Endothelial cell of umbilical vein (primary cell): ENCODE measurements around the gene AFG3L2. TPM values are rescaled to one million over a fixed set of nuclear protein-coding genes. Genes with fewer than 3 reads are reported as not detected.
A peak's percentile ranks its signal among the peaks of the same experiment; 100 is the strongest.

ENCODE experiments used
- BruUV-seq: library from RNA; stranded (reverse); fragments of 400-500 nt; replicated peaks from 2 replicates; lab custom pipeline; 2021; lab: Mats Ljungman, UMichigan
- CTCF ChIA-PET: fragments of 300-600, 350-600 bp; sonication (Branson Sonifier 250); formaldehyde crosslinking; loops from one replicate; lab custom pipeline; 2021; ENCODE audit warnings: antibody characterized with exemption, inconsistent platforms; lab: Charles Lee
- POLR2A ChIA-PET: fragments of 300-600, 350-600 bp; sonication (Branson Sonifier 250); formaldehyde crosslinking; loops from one replicate; lab custom pipeline; 2021; ENCODE audit warnings: antibody characterized with exemption, inconsistent platforms; lab: Charles Lee
- DNase-seq: peaks from one replicate; pipeline ENCODE4 v3.0.0-alpha.2; 2011; ENCODE audit warnings: low read depth, low spot score
- FAIRE-seq: peaks from 2 replicates; lab custom pipeline; 2011; peaks lifted over from hg19 to GRCh38; lab: Jason Lieb, UNC
- H2AFZ ChIP-seq: 2 replicates; pipeline ENCODE4 v1.6.0; 2012; ENCODE audit warnings: low read depth, low read length, control low read depth, inconsistent platforms
- H3K27ac ChIP-seq: 2 replicates; pipeline ENCODE4 v1.5.1; 2011; ENCODE audit warnings: low read depth, mild to moderate bottlenecking, control low read depth, low read length, moderate library complexity; ENCODE audit not compliant: insufficient read depth
- H3K27me3 ChIP-seq, 2 experiments: 2 replicates each; pipeline versions ENCODE4 v1.6.0 to v1.6.1; 2011; ENCODE audit warnings: low read length in 2 of 2, mixed read lengths in 1 of 2; ENCODE audit not compliant: control insufficient read depth in 2 of 2, insufficient read depth in 2 of 2
- H3K36me3 ChIP-seq, 2 experiments: 2 replicates in 1 of 2; 3 replicates in 1 of 2; pipeline ENCODE4 v1.5.1; 2011; ENCODE audit warnings: low read length in 2 of 2, mild to moderate bottlenecking in 1 of 2, moderate library complexity in 1 of 2; ENCODE audit not compliant: control insufficient read depth in 2 of 2, insufficient read depth in 2 of 2; ENCODE audit errors: extremely low read depth in 1 of 2
- H3K4me1 ChIP-seq: 3 replicates; pipeline ENCODE4 v1.5.1; 2011; ENCODE audit warnings: mild to moderate bottlenecking, low read length; ENCODE audit not compliant: control insufficient read depth, insufficient read depth; ENCODE audit errors: extremely low read depth
- H3K4me2 ChIP-seq: 2 replicates; pipeline ENCODE4 v1.6.1; 2011; ENCODE audit warnings: low read length, control low read depth, mixed read lengths; ENCODE audit not compliant: insufficient read depth
- H3K4me3 ChIP-seq, 3 experiments: fragments of 200-600 bp in 1 of 3; sonication (generic), shearing (Covaris generic) in 1 of 3; replicated peaks in 1 of 3; 2 replicates each; pipeline ENCODE4 v1.5.1; 2011 to 2016; ENCODE audit warnings: control low read depth in 3 of 3, low read length in 3 of 3, mild to moderate bottlenecking in 2 of 3, inconsistent platforms in 1 of 3, low read depth in 1 of 3, moderate library complexity in 1 of 3; ENCODE audit not compliant: insufficient read depth in 1 of 3
- H3K79me2 ChIP-seq: 2 replicates; pipeline ENCODE4 v1.6.0; 2012; ENCODE audit warnings: low read length, inconsistent platforms; ENCODE audit not compliant: control insufficient read depth, insufficient read depth
- H3K9ac ChIP-seq: replicated peaks from 2 replicates; pipeline ENCODE3; 2011; ENCODE audit warnings: low read length, control low read depth; ENCODE audit not compliant: insufficient read depth; ENCODE audit errors: extremely low read depth
- H3K9me1 ChIP-seq: replicated peaks from 3 replicates; pipeline ENCODE4 v1.6.0; 2011; ENCODE audit warnings: mild to moderate bottlenecking, low read length; ENCODE audit not compliant: control insufficient read depth, insufficient read depth; ENCODE audit errors: extremely low read depth
- H3K9me3 ChIP-seq: replicated peaks from 2 replicates; pipeline ENCODE4 v1.5.1; 2012; ENCODE audit warnings: low read length, inconsistent platforms; ENCODE audit not compliant: control insufficient read depth, insufficient read depth
- H4K20me1 ChIP-seq: replicated peaks from 2 replicates; pipeline ENCODE3; 2011; ENCODE audit warnings: mild to moderate bottlenecking, low read length; ENCODE audit not compliant: control insufficient read depth, insufficient read depth; ENCODE audit errors: extremely low read depth
- CTCF ChIP-seq, 2 donors: IDR thresholded peaks; 1 replicate in 1 of 2; 2 replicates in 1 of 2; pipeline ENCODE4 v1.5.1; 2011; ENCODE audit warnings: low read length in 2 of 2, mild to moderate bottlenecking in 2 of 2, moderate library complexity in 2 of 2, control low read depth in 1 of 2, inconsistent platforms in 1 of 2, low read depth in 1 of 2; ENCODE audit not compliant: insufficient read depth in 1 of 2; ENCODE audit errors: extremely low read depth in 1 of 2
- EZH2 ChIP-seq: IDR thresholded peaks from 2 replicates; pipeline ENCODE4 v1.6.1; 2012; ENCODE audit warnings: borderline replicate concordance, low read depth, mild to moderate bottlenecking, moderate library complexity, low read length, inconsistent platforms; ENCODE audit not compliant: severe bottlenecking
- FOS ChIP-seq: IDR thresholded peaks from 2 replicates; pipeline ENCODE4 v1.6.1; 2011; ENCODE audit warnings: mild to moderate bottlenecking, low read length, moderate library complexity, borderline replicate concordance; ENCODE audit not compliant: insufficient read depth
- GATA2 ChIP-seq: IDR thresholded peaks from 2 replicates; pipeline ENCODE4 v1.7.0; 2011; ENCODE audit warnings: low read depth, mild to moderate bottlenecking, moderate library complexity, mixed read lengths, low read length; ENCODE audit not compliant: insufficient read length, insufficient read depth
- JUN ChIP-seq: IDR thresholded peaks from 2 replicates; pipeline ENCODE4 v1.6.1; 2011; ENCODE audit warnings: borderline replicate concordance, low read depth; ENCODE audit not compliant: insufficient read length, insufficient read depth
- MAX ChIP-seq: IDR thresholded peaks from 2 replicates; pipeline ENCODE4 v1.6.1; 2011; ENCODE audit not compliant: insufficient read depth, insufficient read length
- MYC ChIP-seq: IDR thresholded peaks from one replicate; pipeline ENCODE4 v1.6.1; 2011; ENCODE audit warnings: mild to moderate bottlenecking, low read depth, low read length
- POLR2A ChIP-seq: IDR thresholded peaks from 2 replicates; pipeline ENCODE4 v1.6.1; 2012; ENCODE audit warnings: low read depth, mild to moderate bottlenecking, control low read depth, low read length
- POLR2AphosphoS5 ChIP-seq: IDR thresholded peaks from 2 replicates; pipeline ENCODE4 v1.6.1; 2012; ENCODE audit warnings: low read depth, mild to moderate bottlenecking, control low read depth, low read length, moderate library complexity; ENCODE audit not compliant: insufficient read depth
- dilution Hi-C: fragments of 300-500 bp; cut with MboI; formaldehyde crosslinking; loops from one replicate; pipeline ENCODE4 v1.15.0; 2019; ENCODE audit warnings: low sequenced_read_pairs; ENCODE audit not compliant: extremely low pct_ligation_motif_present
- intact Hi-C: fragments of 100-400 bp; cut with micrococcal nuclease; formaldehyde crosslinking; loops from one replicate; pipeline ENCODE4 v1.10.0; 2022
- polyA plus RNA-seq, 4 experiments: library from polyadenylated mRNA; depleted of rRNA in 3 of 4; stranded (reverse) in 3 of 4; unstranded in 1 of 4; fragments of >200 nt; gene quantifications; 2 replicates each; pipeline versions ENCODE4 v1.2.1 to v1.2.3, GENCODE V29; 2011 to 2012; ENCODE audit warnings: missing spikeins in 1 of 4
- total RNA-seq: library from RNA; stranded (reverse); gene quantifications from 2 replicates; pipeline ENCODE4 v1.2.3, GENCODE V29; 2021

The AFG3L2 gene
- total and polyA plus RNA-seq, 2 donors (not counting 3 experiments of a cell fraction or from before 2014, with no cell fraction given): 19.3 to 42.4 TPM

- TF ChIP-seq POLR2AphosphoS5 (peak; percentile 62), MYC (no peak), CTCF (IDR thresholded peaks at IDR 0.05; ENCODE audit: extremely low read depth in 1 of 2, insufficient read depth in 1 of 2, low read depth in 1 of 2, low read length in 2 of 2) (peak; percentile 22 to 48), EZH2 (no peak), JUN (no peak), GATA2 (no peak), MAX (no peak), POLR2A (peak; percentile 75), FOS (peak; percentile 38)
- peak; percentile 96 for FAIRE-seq
- Histone ChIP-seq H3K36me3 (no peaks in the 10 kb centered on the region), H3K79me2 (peaks cover 38% of the 10 kb centered on the region), H2AFZ (peak overlapping the region; percentile 97), H3K4me3 (peak overlapping the region; percentile 47 to 85 (median 72)), H3K4me2 (peak overlapping the region; percentile 91), H4K20me1 (no peaks in the 10 kb centered on the region), H3K27ac (peak overlapping the region; percentile 86), H3K27me3 (no peaks in the 10 kb centered on the region), H3K9me1 (no peaks in the 10 kb centered on the region), H3K9ac (peak overlapping the region; percentile 88), H3K4me1 (peaks cover 9% of the 10 kb centered on the region), H3K9me3 (no peaks in the 10 kb centered on the region)
- dilution Hi-C loops: no loop called here
- TSS peak; percentile 90 for BruUV-seq
- ChIA-PET POLR2A (interaction anchor here (0.6 to 1.5 kb wide), 11 partner anchors 9 to 587 kb away, joined by 3 to 8 read pairs (median 4); partner anchors contain the start of genes PRELID3A, PTPN2, SEH1L and TUBB6), CTCF (interaction anchor here (0.7 to 1.8 kb wide), 9 partner anchors 13 to 557 kb away, joined by 3 to 13 read pairs (median 3); partner anchors contain the start of gene TUBB6)
- intact Hi-C loops: loop anchor here (1.0 to 5.0 kb wide), 5 partner anchors 69 to 570 kb away; partner anchors contain the start of genes CEP76, SPIRE1 and TUBB6
- no peak for DNase-seq
Measured at GRCh38 chr18:12377556-12378197, 650 bp upstream of the AFG3L2 start.
